Neural crest cell (in vitro differentiated cells): ENCODE results near the gene IKBKG. TPM values are rescaled to one million over a fixed set of nuclear protein-coding genes. Genes with fewer than 3 reads are reported as not detected.
"Not testable (repeated sequence)": the region's sequence is repeated elsewhere in the genome, so short reads cannot be mapped to it uniquely, and the experiment has no call there.

ENCODE experiments used
- DNase-seq: peaks from one replicate; pipeline ENCODE4 v3.0.0; 2021; ENCODE audit warnings: low read depth, mixed read lengths, low spot score
- H3K27ac Mint-ChIP-seq: one replicate; pipeline ENCODE4 v1.8.0; 2021; ENCODE audit warnings: mild to moderate bottlenecking, mixed read lengths; ENCODE audit not compliant: unreplicated experiment
- H3K27me3 Mint-ChIP-seq: 2 replicates; pipeline ENCODE4 v1.8.0; 2021; ENCODE audit warnings: low read depth, mild to moderate bottlenecking, mixed read lengths
- H3K36me3 Mint-ChIP-seq: 2 replicates; pipeline ENCODE4 v1.8.0; 2021; ENCODE audit warnings: low read depth, mild to moderate bottlenecking, mixed read lengths
- H3K4me1 Mint-ChIP-seq: 2 replicates; pipeline ENCODE4 v1.8.0; 2021; ENCODE audit warnings: mixed read lengths
- H3K4me3 Mint-ChIP-seq: one replicate; pipeline ENCODE4 v1.8.0; 2021; ENCODE audit warnings: mild to moderate bottlenecking, mixed read lengths
- H3K9me3 Mint-ChIP-seq: 2 replicates; pipeline ENCODE4 v1.8.0; 2021; ENCODE audit warnings: mixed read lengths
- CTCF ChIP-seq: fragments of 200-600 bp; sonication (generic); conservative IDR thresholded peaks from 2 replicates; pipeline ENCODE4 v1.5.0; 2021; ENCODE audit warnings: antibody characterized with exemption, mild to moderate bottlenecking
- long read RNA-seq: library from polyadenylated mRNA; unstranded; transcript quantifications from one replicate; pipeline ENCODE4 v2.0.0, GENCODE V29; 2020
- total RNA-seq: library from RNA; stranded (reverse); gene quantifications from 2 replicates; pipeline ENCODE4 v1.2.1, GENCODE V29; 2021

Gene IKBKG, protein sequence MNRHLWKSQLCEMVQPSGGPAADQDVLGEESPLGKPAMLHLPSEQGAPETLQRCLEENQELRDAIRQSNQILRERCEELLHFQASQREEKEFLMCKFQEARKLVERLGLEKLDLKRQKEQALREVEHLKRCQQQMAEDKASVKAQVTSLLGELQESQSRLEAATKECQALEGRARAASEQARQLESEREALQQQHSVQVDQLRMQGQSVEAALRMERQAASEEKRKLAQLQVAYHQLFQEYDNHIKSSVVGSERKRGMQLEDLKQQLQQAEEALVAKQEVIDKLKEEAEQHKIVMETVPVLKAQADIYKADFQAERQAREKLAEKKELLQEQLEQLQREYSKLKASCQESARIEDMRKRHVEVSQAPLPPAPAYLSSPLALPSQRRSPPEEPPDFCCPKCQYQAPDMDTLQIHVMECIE
- total RNA-seq = 20.3 and 21.3 TPM in 2 replicates
- long read RNA-seq = 0 reads

DNA sequence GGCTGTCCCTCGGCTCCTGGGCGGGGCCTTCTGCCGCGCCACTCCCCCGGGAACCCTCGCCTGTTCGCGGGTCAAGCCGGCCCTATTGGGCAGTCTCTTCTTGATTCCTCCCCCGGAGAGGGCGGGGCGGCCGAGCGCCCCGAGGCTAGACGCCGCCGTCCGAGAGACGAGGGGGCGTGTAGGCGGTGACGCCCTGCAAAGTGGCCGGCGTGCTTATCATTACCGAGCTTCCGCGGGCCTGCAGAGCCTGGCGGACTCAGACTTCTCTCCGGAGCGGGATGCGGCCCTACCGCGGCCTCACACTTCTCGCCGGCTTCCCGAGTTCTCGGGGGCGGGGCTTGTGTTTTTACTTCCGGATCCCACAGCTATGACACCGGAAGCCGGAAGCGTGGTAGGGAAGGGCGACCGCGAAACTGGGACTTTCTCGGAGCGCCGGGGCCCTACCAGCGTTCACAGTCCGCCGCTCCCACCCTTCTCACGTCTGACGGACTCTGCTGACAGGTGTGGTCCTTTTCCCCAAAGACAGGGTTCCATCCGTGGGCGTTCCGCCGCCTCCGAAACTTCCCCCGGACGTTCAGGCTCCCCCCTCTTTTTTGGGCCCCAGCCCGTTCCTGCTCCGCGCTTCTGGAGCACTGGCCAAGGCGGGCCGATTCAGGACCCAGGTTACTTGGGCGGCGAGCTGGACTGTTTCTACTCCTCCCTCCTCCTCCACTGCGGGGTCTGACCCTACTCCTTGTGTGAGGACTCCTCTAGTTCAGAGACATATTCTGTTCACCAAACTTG is at the start of gene IKBKG:
TSS of gene IKBKG (plus strand) at position 376 of the 783 bp plus-strand sequence. CDS start 4,383 bp downstream, outside the sequence.
- Mint-ChIP-seq H3K4me3 (peak within 1 kb of the TSS; percentile 92), H3K4me1 (peaks cover 20% of the 10 kb centered on the region), H3K27ac (peak within 1 kb of the TSS; percentile 90), H3K36me3 (peaks cover 5% of the 10 kb centered on the region), H3K9me3 (no peaks in the 10 kb centered on the region), H3K27me3 (no peaks in the 10 kb centered on the region)
- no peak for TF ChIP-seq CTCF
- peak; percentile 77 for DNase-seq

DNA sequence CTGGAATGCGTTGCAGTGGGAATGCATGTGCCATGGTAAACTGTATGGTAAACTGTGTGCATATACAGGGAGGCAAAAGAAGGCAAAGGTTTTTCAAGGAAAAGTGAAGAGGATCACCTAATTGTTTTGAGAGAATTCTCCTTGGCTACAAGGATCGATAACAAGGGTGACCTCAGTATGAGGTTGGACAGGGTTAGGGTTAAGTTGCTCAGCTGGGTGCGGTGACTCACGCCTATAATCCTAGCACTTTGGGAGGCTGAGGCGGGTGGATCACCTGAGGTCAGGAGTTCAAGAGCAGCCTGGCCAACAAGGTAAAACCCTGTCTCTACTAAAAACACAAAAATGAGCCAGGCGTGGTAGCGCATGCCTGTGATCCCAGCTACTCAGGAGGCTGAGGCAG is 46.0 kb upstream of the IKBKG start:
- not testable (repeated sequence) for H3K4me1 Mint-ChIP-seq, H3K4me3 Mint-ChIP-seq, H3K36me3 Mint-ChIP-seq, H3K9me3 Mint-ChIP-seq, DNase-seq, H3K27me3 Mint-ChIP-seq, H3K27ac Mint-ChIP-seq

DNA sequence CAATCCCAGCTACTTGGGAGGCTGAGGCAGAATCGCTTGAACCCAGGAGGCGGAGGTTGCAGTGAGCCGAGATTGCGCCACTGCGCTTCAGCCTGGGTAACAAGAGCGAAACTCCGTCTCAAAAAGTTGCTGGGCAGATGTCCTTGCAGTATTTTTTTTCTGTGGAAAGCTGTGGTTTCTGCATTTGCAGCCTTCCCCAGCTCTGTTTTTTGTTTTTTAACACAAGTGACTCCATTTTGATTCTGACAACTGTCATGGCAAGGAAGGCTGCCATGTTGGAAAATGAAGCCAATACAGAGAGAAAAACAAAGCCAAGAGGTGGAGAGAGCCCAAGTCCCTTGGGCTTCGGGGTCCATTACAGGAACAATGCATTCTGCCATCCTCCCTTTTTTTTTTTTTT is 45.3 kb upstream of the IKBKG start:
- peaks cover 5% of the 10 kb centered on the region for H3K4me1 Mint-ChIP-seq
- no peak for DNase-seq
- H3K36me3 Mint-ChIP-seq = no peaks in the 10 kb centered on the region
- H3K4me3 Mint-ChIP-seq = no peak overlapping the region
- H3K27me3 Mint-ChIP-seq = no peaks in the 10 kb centered on the region
- H3K9me3 Mint-ChIP-seq = no peaks in the 10 kb centered on the region
- H3K27ac Mint-ChIP-seq = no peak overlapping the region
- no peak for TF ChIP-seq CTCF

- no peak for DNase-seq
- Mint-ChIP-seq H3K36me3 (no peaks in the 10 kb centered on the region), H3K27ac (no peak overlapping the region), H3K4me1 (peaks cover 5% of the 10 kb centered on the region), H3K27me3 (no peaks in the 10 kb centered on the region), H3K4me3 (no peak overlapping the region), H3K9me3 (no peaks in the 10 kb centered on the region)
- TF ChIP-seq CTCF = no peak
Measured at GRCh38 chrX:154502989-154503388, 44.4 kb upstream of the IKBKG start.

- H3K27me3 Mint-ChIP-seq = no peaks in the 10 kb centered on the region
- H3K27ac Mint-ChIP-seq = no peak overlapping the region
- H3K36me3 Mint-ChIP-seq = peaks cover 14% of the 10 kb centered on the region
- no peaks in the 10 kb centered on the region for H3K4me1 Mint-ChIP-seq
- H3K4me3 Mint-ChIP-seq = no peak overlapping the region
- no peak for DNase-seq
- TF ChIP-seq CTCF = no peak
- H3K9me3 Mint-ChIP-seq = peaks cover 5% of the 10 kb centered on the region
Measured at GRCh38 chrX:154505734-154506133, 41.7 kb upstream of the IKBKG start.
